Anterior cingulate cortex (tissue), 58 donors: ENCODE results near the gene GNAL.
"Not testable (repeated sequence)": the region's sequence is repeated elsewhere in the genome, so short reads cannot be mapped to it uniquely, and the experiment has no call there.

ENCODE experiments used
- DNase-seq, 58 donors: peaks; one replicate each; lab custom pipeline; 2025; lab: John Stamatoyannopoulos, UW

GNAL gene

GRCh38 chr18:11891737-11892136, 202.7 kb downstream of the GNAL start:
- no peak for DNase-seq

- not testable (repeated sequence) for DNase-seq
These were observed 203.4 kb downstream of the GNAL start for GRCh38 chr18:11892438-11892837.

- DNase-seq, result no peak
These were observed 208.7 kb downstream of the GNAL start for GRCh38 chr18:11897781-11898180.

- DNase-seq, result peak in 1 of 58 donors; percentile 11
These were observed 210.0 kb downstream of the GNAL start for GRCh38 chr18:11899063-11899462.

GRCh38 chr18:11901826-11902438, 212.9 kb downstream of the GNAL start:
- DNase-seq, result no peak

GRCh38 chr18:11902522-11903292, 213.6 kb downstream of the GNAL start:
- peak in 21 of 58 donors; percentile 2 to 42 (median 9) for DNase-seq

GRCh38 chr18:11905613-11906012, 216.5 kb downstream of the GNAL start:
- no peak for DNase-seq

GRCh38 chr18:11906176-11906575, 217.1 kb downstream of the GNAL start:
- no peak for DNase-seq

GRCh38 chr18:11906926-11907874, 218.1 kb downstream of the GNAL start:
- DNase-seq, result no peak

- peak; percentile 27 to 90 (median 78) for DNase-seq
These were observed 219.4 kb downstream of the GNAL start, which contains the start of gene MPPE1 for GRCh38 chr18:11908182-11909060. Gene MPPE1, minus strand, starts transcription at chr18:11908317. Its CDS starts 11,053 bp downstream, at chr18:11897264.

- peak in 2 of 58 donors; percentile 16 to 18 for DNase-seq
These were observed 220.0 kb downstream of the GNAL start for GRCh38 chr18:11909061-11909455.

- DNase-seq, result no peak
These were observed 220.5 kb downstream of the GNAL start for GRCh38 chr18:11909591-11910026.

GRCh38 chr18:11916880-11917279, 227.8 kb downstream of the GNAL start:
- DNase-seq, result peak in 1 of 58 donors; percentile 14

GRCh38 chr18:11919522-11919921, 230.5 kb downstream of the GNAL start:
- DNase-seq, result not testable (repeated sequence)

GRCh38 chr18:11923450-11923849, 234.4 kb downstream of the GNAL start:
- DNase-seq, result no peak

GRCh38 chr18:11925800-11926481, 236.9 kb downstream of the GNAL start:
- DNase-seq, result no peak

GRCh38 chr18:11927497-11927896, 238.4 kb downstream of the GNAL start:
- no peak for DNase-seq

GRCh38 chr18:11932393-11932792, 243.3 kb downstream of the GNAL start:
- DNase-seq, result no peak
